ENCODE results near the gene RMND5B. TPM values are rescaled to one million over a fixed set of nuclear protein-coding genes. Genes with fewer than 3 reads are reported as not detected.

The RMND5B gene
- total RNA-seq, 1 donor from 2014 or later: 44.7 TPM

DNA sequence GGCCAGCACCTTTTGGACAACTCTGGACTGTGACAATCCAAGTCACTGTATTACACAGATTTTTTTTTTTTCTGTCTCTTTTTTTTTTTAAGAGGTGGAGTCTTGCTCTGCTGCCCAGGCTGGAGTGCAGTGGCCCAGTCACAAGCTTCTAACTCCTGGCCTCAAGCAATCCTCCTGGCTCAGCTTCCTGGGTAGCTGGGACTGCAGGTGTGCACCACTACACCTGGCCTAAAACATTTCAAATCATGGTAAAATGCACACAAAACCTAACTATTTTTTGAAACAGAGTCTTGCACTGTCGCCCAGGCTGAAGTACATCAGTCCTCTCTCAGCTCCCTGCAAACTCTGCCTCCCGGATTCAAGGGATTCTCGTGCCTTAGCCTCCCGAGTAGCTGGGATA lies 24.7 kb upstream of the RMND5B start:
- TF ChIP-seq, protein P1, sequence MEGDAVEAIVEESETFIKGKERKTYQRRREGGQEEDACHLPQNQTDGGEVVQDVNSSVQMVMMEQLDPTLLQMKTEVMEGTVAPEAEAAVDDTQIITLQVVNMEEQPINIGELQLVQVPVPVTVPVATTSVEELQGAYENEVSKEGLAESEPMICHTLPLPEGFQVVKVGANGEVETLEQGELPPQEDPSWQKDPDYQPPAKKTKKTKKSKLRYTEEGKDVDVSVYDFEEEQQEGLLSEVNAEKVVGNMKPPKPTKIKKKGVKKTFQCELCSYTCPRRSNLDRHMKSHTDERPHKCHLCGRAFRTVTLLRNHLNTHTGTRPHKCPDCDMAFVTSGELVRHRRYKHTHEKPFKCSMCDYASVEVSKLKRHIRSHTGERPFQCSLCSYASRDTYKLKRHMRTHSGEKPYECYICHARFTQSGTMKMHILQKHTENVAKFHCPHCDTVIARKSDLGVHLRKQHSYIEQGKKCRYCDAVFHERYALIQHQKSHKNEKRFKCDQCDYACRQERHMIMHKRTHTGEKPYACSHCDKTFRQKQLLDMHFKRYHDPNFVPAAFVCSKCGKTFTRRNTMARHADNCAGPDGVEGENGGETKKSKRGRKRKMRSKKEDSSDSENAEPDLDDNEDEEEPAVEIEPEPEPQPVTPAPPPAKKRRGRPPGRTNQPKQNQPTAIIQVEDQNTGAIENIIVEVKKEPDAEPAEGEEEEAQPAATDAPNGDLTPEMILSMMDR (IDR thresholded peaks at IDR 0.05): no peak
- ATAC-seq (no peak), DNase-seq (no peak)
- H3K9me3 ChIP-seq: no peaks in the 10 kb centered on the region
- no peak overlapping the region for H3K27ac ChIP-seq
- H3K4me3 ChIP-seq: no peak overlapping the region
- peaks cover 9% of the 10 kb centered on the region for H3K4me1 ChIP-seq
- intact Hi-C loops (cut with DNase I): no loop called here
- H3K36me3 ChIP-seq: no peaks in the 10 kb centered on the region
- no peaks in the 10 kb centered on the region for H3K27me3 ChIP-seq

DNA sequence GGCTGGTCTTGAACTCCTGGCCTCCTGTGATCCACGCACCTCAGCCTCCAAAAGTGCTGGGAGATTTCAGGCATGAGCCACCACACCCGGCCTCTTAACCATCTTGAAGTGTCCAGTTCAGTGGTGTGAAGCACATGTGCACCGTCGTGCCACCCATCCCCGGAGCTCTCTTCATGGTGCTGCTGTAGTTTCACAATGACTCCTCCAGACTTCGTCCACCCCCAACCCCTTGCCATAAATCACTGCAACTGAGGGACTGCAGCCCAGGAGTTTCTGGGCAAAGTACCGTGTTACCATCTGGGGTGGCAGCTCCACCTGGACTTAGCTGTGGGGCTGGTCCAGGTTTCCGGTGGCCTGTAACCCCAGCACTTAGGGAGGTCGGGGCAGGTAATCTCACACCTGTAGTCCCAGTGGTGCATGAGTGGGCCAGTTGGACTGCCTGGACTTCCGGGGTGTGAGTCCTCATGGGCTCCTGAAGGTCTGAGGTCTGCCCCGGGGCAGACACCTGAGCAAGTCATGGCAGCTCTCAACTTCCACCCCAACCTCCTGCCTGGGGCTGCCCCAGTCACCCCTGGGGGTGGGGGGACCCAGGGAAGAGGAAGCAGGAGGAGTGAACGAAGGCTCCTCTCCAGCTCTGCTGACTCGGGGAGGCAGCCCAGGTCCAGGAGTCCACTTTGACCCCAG lies 24.1 kb upstream of the RMND5B start:
- TF ChIP-seq, protein P1 (IDR thresholded peaks at IDR 0.05): no peak
- Histone ChIP-seq H3K27me3 (no peaks in the 10 kb centered on the region), H3K9me3 (no peaks in the 10 kb centered on the region), H3K36me3 (no peaks in the 10 kb centered on the region), H3K4me3 (no peak overlapping the region), H3K4me1 (peaks cover 9% of the 10 kb centered on the region), H3K27ac (no peak overlapping the region)
- intact Hi-C loops (cut with DNase I): no loop called here
- no peak for DNase-seq
- no peak for ATAC-seq

DNA sequence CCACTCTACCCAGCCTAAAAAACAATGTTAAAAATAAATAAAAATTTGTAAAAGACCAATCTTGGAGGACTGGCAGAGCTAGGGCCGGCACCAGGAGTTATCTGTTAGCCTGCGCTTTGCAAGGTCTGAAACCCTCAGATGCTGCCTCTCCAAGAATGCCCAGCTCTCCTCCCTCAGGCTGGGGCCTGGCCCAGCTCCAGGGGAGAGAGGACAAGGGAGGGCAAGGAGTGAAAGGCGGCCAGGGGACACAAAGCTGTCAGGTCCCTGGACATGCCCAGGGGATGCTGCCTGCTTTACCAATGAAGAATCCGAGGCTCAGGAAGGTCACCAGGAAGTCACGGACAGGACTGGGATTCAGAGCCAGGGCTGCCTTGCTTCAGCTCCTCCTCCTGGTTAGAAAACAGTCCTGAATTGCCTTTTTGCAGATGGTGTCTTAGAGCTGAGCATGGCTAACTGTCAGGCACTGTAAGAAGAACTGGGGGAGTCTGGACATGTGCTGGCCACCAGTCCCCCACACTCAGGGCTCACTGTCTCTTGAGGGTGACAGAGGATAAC lies 23.0 kb upstream of the RMND5B start:
- H3K27me3 ChIP-seq: no peaks in the 10 kb centered on the region
- H3K4me1 ChIP-seq: peaks cover 9% of the 10 kb centered on the region
- no peak overlapping the region for H3K27ac ChIP-seq
- intact Hi-C loops (cut with DNase I): no loop called here
- H3K9me3 ChIP-seq: no peaks in the 10 kb centered on the region
- no peak for DNase-seq
- TF ChIP-seq, protein P1 (IDR thresholded peaks at IDR 0.05): no peak
- H3K36me3 ChIP-seq: no peaks in the 10 kb centered on the region
- H3K4me3 ChIP-seq: no peak overlapping the region
- no peak for ATAC-seq

DNA sequence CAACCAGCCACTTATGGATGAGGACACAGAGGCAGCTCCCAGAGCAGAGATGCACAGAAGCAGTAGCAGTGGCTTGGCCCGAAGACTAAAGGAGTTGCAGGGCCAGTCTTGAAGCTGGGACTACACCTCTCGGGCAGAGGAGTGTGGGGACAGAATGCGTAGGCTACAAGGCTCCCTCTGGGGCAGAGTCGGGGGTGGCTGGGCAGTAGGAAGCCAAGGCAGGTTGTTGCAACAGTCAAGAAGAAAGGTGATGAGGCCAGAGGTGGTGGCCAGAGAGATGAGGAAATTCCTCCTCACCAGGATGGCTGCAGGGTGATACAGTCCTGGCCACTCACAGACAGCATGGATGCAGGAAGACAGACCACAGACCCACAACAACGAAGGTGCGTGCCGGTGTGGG lies 22.4 kb upstream of the RMND5B start:
- no peak overlapping the region for H3K4me3 ChIP-seq
- H3K4me1 ChIP-seq: peaks cover 9% of the 10 kb centered on the region
- TF ChIP-seq, protein P1 (IDR thresholded peaks at IDR 0.05): no peak
- H3K36me3 ChIP-seq: no peaks in the 10 kb centered on the region
- H3K27me3 ChIP-seq: no peaks in the 10 kb centered on the region
- no peak overlapping the region for H3K27ac ChIP-seq
- ATAC-seq: no peak
- no peak for DNase-seq
- intact Hi-C loops (cut with DNase I): no loop called here
- no peaks in the 10 kb centered on the region for H3K9me3 ChIP-seq

DNA sequence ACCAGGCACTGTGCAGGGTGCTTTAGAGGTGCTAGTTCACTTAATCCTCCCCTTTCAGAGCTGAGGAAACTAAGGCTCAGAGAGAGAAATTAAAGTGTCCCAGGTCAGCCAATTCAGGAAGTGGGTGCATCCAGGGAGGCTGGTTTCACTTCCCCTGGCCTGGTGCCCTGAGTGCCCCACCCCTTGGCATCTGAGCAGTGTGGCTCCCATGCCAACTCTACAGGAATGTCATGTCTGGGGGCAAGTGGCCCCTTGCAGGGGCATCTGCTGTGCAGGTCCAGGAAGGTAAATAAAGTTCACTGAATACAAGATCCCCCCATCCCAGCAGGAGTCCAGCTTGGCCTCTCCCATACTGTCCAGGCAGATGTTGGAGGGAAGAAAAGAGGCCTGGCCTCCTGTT lies 21.8 kb upstream of the RMND5B start:
- H3K9me3 ChIP-seq: no peaks in the 10 kb centered on the region
- peaks cover 2% of the 10 kb centered on the region for H3K27me3 ChIP-seq
- DNase-seq: no peak
- ATAC-seq: peak; percentile 56
- peaks cover 13% of the 10 kb centered on the region for H3K4me1 ChIP-seq
- H3K4me3 ChIP-seq: no peak overlapping the region
- intact Hi-C loops (cut with DNase I): no loop called here
- TF ChIP-seq, protein P1 (IDR thresholded peaks at IDR 0.05): no peak
- H3K27ac ChIP-seq: no peak overlapping the region
- H3K36me3 ChIP-seq: no peaks in the 10 kb centered on the region

Measured in upper lobe of right lung (tissue), 1 donor.